GM12878 (cell line): Measurements from ENCODE around the gene MMP14. TPM values are rescaled to one million over a fixed set of nuclear protein-coding genes. Genes with fewer than 3 reads are reported as not detected.

ENCODE experiments used
- ASH2L ChIP-seq: fragments of 300-600, 200-600 bp; sonication (generic); IDR thresholded peaks from 2 replicates; pipeline ENCODE4 v1.6.1; 2017; ENCODE audit warnings: low read depth, mild to moderate bottlenecking, borderline replicate concordance
- BACH1 ChIP-seq: fragments of 450-650 bp; IDR thresholded peaks from 2 replicates; pipeline ENCODE4 v1.6.1; 2017; ENCODE audit warnings: mild to moderate bottlenecking, borderline replicate concordance
- BMI1 ChIP-seq: fragments of 450-650 bp; IDR thresholded peaks from 2 replicates; pipeline ENCODE4 v1.6.1; 2016; ENCODE audit warnings: mild to moderate bottlenecking, moderate library complexity, borderline replicate concordance
- CHD2 ChIP-seq: IDR thresholded peaks from 2 replicates; pipeline ENCODE4 v1.6.1; 2011; ENCODE audit warnings: low read depth, low read length, improper control_type of control experiment, borderline replicate concordance
- CREM ChIP-seq: IDR thresholded peaks from 2 replicates; pipeline ENCODE4 v1.6.1; 2014; ENCODE audit warnings: antibody characterized with exemption, low read depth
- CUX1 ChIP-seq: IDR thresholded peaks from 2 replicates; pipeline ENCODE4 v1.6.1; 2012; ENCODE audit warnings: improper control_type of control experiment, low read depth, low read length; ENCODE audit not compliant: insufficient replicate concordance
- LARP7 ChIP-seq: fragments of 450-650 bp; IDR thresholded peaks from 2 replicates; pipeline ENCODE4 v1.6.1; 2017; ENCODE audit warnings: mild to moderate bottlenecking
- MEF2A ChIP-seq: IDR thresholded peaks from 2 replicates; pipeline ENCODE4 v1.6.1; 2011; ENCODE audit warnings: low read depth, mild to moderate bottlenecking, low read length, moderate library complexity; ENCODE audit not compliant: insufficient read depth
- MEF2B ChIP-seq: fragments of 450-650 bp; IDR thresholded peaks from 2 replicates; pipeline ENCODE4 v1.6.1; 2018; ENCODE audit warnings: mild to moderate bottlenecking, moderate library complexity; ENCODE audit not compliant: partially characterized antibody, poor library complexity, severe bottlenecking
- NFYB ChIP-seq: IDR thresholded peaks from 2 replicates; pipeline ENCODE4 v1.6.1; 2011; ENCODE audit warnings: low read depth, mild to moderate bottlenecking, low read length, improper control_type of control experiment, moderate library complexity; ENCODE audit not compliant: insufficient read depth
- PAX5 ChIP-seq: IDR thresholded peaks from 2 replicates; pipeline ENCODE4 v1.6.1; 2011; ENCODE audit warnings: low read depth, low read length, borderline replicate concordance
- RCOR1 ChIP-seq: conservative IDR thresholded peaks from 2 replicates; pipeline ENCODE4 v1.6.1; 2012; ENCODE audit warnings: low read depth, low read length, improper control_type of control experiment
- TCF3 ChIP-seq: IDR thresholded peaks from 2 replicates; pipeline ENCODE4 v1.6.1; 2012; ENCODE audit warnings: low read depth, mild to moderate bottlenecking, low read length, borderline replicate concordance; ENCODE audit not compliant: insufficient read depth
- YY1 ChIP-seq: IDR thresholded peaks from 2 replicates; pipeline ENCODE4 v1.6.1; 2011; ENCODE audit warnings: low read depth, mild to moderate bottlenecking, low read length
- ZNF207 ChIP-seq: fragments of 450-650 bp; IDR thresholded peaks from 2 replicates; pipeline ENCODE4 v1.6.1; 2014; ENCODE audit warnings: antibody characterized with exemption, mild to moderate bottlenecking, borderline replicate concordance
- ZNF274 ChIP-seq: IDR thresholded peaks from one replicate; pipeline ENCODE4 v1.8.0; 2011; ENCODE audit not compliant: insufficient read length, insufficient read depth
- ZNF592 ChIP-seq: fragments of 450-650 bp; IDR thresholded peaks from 2 replicates; pipeline ENCODE4 v1.6.1; 2017; ENCODE audit warnings: mild to moderate bottlenecking, moderate library complexity
- polyA plus RNA-seq, 11 experiments: library from polyadenylated mRNA; depleted of rRNA in 4 of 11; unstranded in 6 of 11; stranded (reverse) in 5 of 11; fragments of >200 nt; fragmentation: Nextera tagmentation in 4 of 11; fragmentation: Illumina TruSeq in 1 of 11; extraction: Ambion mirVana in 4 of 11; extraction: Trizol in 1 of 11; gene quantifications; 1 replicate in 1 of 11; 2 replicates in 10 of 11; pipeline versions ENCODE4 v1.2.1 to v1.2.3, GENCODE V29; 2011 to 2016; ENCODE audit warnings: inconsistent platforms in 2 of 11, missing spikeins in 2 of 11, low read depth in 1 of 11
- total RNA-seq, 4 experiments: library from RNA; depleted of rRNA in 3 of 4; stranded (reverse); fragments of >200 nt in 3 of 4; fragmentation: Illumina TruSeq in 1 of 4; extraction: Trizol in 1 of 4; gene quantifications; 2 replicates each; pipeline versions ENCODE4 v1.2.1 to v1.2.3, GENCODE V29; 2013 to 2021
- TF ChIP-seq, protein P1 (sequence below): IDR thresholded peaks from 2 replicates; pipeline ENCODE4 v1.6.1; 2012; ENCODE audit warnings: low read depth, low read length, improper control_type of control experiment
- TF ChIP-seq, protein P2 (sequence below): fragments of 450-650 bp; IDR thresholded peaks from 2 replicates; pipeline ENCODE4 v1.6.1; 2016; ENCODE audit warnings: mild to moderate bottlenecking

The MMP14 gene
- total and polyA plus RNA-seq, 10 of the 15 experiments (the other 5 are each of a cell fraction or from before 2014, with no cell fraction given), result 0.31 to 1.9 (median 0.70) TPM; not detected in 2

DNA sequence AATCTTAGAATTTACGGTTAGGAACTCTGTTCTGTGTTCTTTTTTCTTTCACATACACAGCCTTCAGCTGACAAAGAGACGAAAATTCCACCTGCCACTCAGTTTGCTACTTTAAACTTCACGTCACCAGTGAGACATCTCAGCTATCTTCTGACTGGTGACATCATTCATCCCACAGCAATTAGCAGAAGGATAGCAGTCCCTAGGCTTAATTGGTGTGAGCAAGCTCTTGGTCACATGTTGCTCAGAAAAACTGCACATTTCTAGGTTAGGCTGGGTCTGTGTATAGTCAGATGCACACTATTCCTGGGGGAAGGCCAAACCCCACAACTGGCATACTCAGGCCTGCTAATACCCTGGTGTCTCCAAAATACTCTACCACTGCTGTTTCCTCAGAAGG lies 45.1 kb upstream of the MMP14 start (continued):
- no peak for TF ChIP-seq RCOR1
- no peak for TF ChIP-seq PAX5
- no peak for TF ChIP-seq TCF3
- peak; percentile 76 for TF ChIP-seq CREM
- TF ChIP-seq ASH2L, result no peak
- TF ChIP-seq NFYB, result no peak
- no peak for TF ChIP-seq CHD2
- TF ChIP-seq ZNF207, result no peak
- no peak for TF ChIP-seq BMI1
- TF ChIP-seq, protein P1, sequence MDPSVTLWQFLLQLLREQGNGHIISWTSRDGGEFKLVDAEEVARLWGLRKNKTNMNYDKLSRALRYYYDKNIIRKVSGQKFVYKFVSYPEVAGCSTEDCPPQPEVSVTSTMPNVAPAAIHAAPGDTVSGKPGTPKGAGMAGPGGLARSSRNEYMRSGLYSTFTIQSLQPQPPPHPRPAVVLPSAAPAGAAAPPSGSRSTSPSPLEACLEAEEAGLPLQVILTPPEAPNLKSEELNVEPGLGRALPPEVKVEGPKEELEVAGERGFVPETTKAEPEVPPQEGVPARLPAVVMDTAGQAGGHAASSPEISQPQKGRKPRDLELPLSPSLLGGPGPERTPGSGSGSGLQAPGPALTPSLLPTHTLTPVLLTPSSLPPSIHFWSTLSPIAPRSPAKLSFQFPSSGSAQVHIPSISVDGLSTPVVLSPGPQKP, result no peak
- no peak for TF ChIP-seq LARP7
- no peak for TF ChIP-seq ZNF592
- TF ChIP-seq CUX1, result no peak
- TF ChIP-seq BACH1, result no peak
- no peak for TF ChIP-seq MEF2B
- no peak for TF ChIP-seq MEF2A
- TF ChIP-seq, protein P2, sequence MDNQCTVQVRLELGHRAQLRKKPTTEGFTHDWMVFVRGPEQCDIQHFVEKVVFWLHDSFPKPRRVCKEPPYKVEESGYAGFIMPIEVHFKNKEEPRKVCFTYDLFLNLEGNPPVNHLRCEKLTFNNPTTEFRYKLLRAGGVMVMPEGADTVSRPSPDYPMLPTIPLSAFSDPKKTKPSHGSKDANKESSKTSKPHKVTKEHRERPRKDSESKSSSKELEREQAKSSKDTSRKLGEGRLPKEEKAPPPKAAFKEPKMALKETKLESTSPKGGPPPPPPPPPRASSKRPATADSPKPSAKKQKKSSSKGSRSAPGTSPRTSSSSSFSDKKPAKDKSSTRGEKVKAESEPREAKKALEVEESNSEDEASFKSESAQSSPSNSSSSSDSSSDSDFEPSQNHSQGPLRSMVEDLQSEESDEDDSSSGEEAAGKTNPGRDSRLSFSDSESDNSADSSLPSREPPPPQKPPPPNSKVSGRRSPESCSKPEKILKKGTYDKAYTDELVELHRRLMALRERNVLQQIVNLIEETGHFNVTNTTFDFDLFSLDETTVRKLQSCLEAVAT, result no peak
- no peak for TF ChIP-seq YY1
- TF ChIP-seq ZNF274, result no peak
